SK-N-SH (cell line): ENCODE data around the gene MYO16. TPM values are rescaled to one million over a fixed set of nuclear protein-coding genes. Genes with fewer than 3 reads are reported as not detected.

ENCODE experiments used
- CTCF ChIA-PET: fragments of 300-600, 350-600 bp; formaldehyde crosslinking; extraction: SDS; loops from one replicate; lab custom pipeline; 2021; lab: Yijun Ruan, JAX
- POLR2A ChIA-PET: fragments of 350-600 bp; sonication (Branson Sonifier 250); formaldehyde crosslinking; extraction: SDS; loops from one replicate; lab custom pipeline; 2020; ENCODE audit warnings: antibody characterized with exemption, inconsistent platforms; lab: Yijun Ruan, JAX
- DNase-seq: peaks from one replicate; pipeline ENCODE4 v3.0.0; 2012
- H2AFZ ChIP-seq: fragments of 200-600 bp; sonication (generic); 2 replicates; pipeline ENCODE4 v1.8.1; 2016; ENCODE audit warnings: antibody characterized with exemption, mild to moderate bottlenecking, low read depth
- H3F3A ChIP-seq: fragments of 200-600 bp; sonication (generic); replicated peaks from 2 replicates; pipeline ENCODE3; 2016; ENCODE audit warnings: antibody characterized with exemption, mild to moderate bottlenecking; ENCODE audit not compliant: insufficient read depth
- H3K27ac ChIP-seq, 2 experiments: fragments of 200-500 bp in 1 of 2; fragments of 200-600 bp in 1 of 2; sonication (Bioruptor generic) in 1 of 2; sonication (generic), shearing (Covaris generic) in 1 of 2; 2 replicates each; pipeline versions ENCODE4 v1.5.1 to v1.6.1; 2014 to 2016; ENCODE audit warnings: low read depth in 2 of 2, inconsistent platforms in 1 of 2, low read length in 1 of 2, mild to moderate bottlenecking in 1 of 2, mixed read lengths in 1 of 2
- H3K27me3 ChIP-seq: fragments of 200-600 bp; sonication (generic), shearing (Covaris generic); 2 replicates; pipeline ENCODE4 v1.6.1; 2016; ENCODE audit warnings: mixed run types; ENCODE audit not compliant: insufficient read depth
- H3K36me3 ChIP-seq, 2 experiments: fragments of 200-500 bp in 1 of 2; fragments of 200-600 bp in 1 of 2; sonication (Bioruptor generic) in 1 of 2; sonication (generic) in 1 of 2; replicated peaks in 1 of 2; 2 replicates each; pipeline versions ENCODE3 to v1.5.1; 2014 to 2016; ENCODE audit warnings: low read length in 1 of 2, mild to moderate bottlenecking in 1 of 2; ENCODE audit not compliant: insufficient read depth in 2 of 2, control insufficient read depth in 1 of 2
- H3K4me1 ChIP-seq, 2 experiments: fragments of 200-500 bp in 1 of 2; fragments of 200-600 bp in 1 of 2; sonication (Bioruptor generic) in 1 of 2; sonication (generic), shearing (Covaris generic) in 1 of 2; 2 replicates each; pipeline versions ENCODE4 v1.5.1 to v1.6.1; 2014 to 2016; ENCODE audit warnings: low read depth in 1 of 2, low read length in 1 of 2, mixed run types in 1 of 2; ENCODE audit not compliant: insufficient read depth in 2 of 2, control insufficient read depth in 1 of 2
- H3K4me2 ChIP-seq: fragments of 200-600 bp; sonication (generic), shearing (Covaris generic); 2 replicates; pipeline ENCODE4 v1.6.1; 2017; ENCODE audit warnings: mixed run types
- H3K4me3 ChIP-seq, 2 experiments: fragments of 200-500 bp in 1 of 2; fragments of 200-600 bp in 1 of 2; sonication (Bioruptor generic) in 1 of 2; sonication (generic), shearing (Covaris generic) in 1 of 2; 2 replicates each; pipeline versions ENCODE4 v1.5.1 to v1.8.1; 2014 to 2016; ENCODE audit warnings: low read depth in 2 of 2, inconsistent platforms in 1 of 2, low read length in 1 of 2, mild to moderate bottlenecking in 1 of 2, mixed read lengths in 1 of 2, moderate library complexity in 1 of 2
- H3K79me2 ChIP-seq: fragments of 200-600 bp; sonication (generic); 2 replicates; pipeline ENCODE4 v1.8.1; 2017; ENCODE audit warnings: mild to moderate bottlenecking; ENCODE audit not compliant: insufficient read depth
- H3K9ac ChIP-seq: fragments of 200-600 bp; sonication (generic); 2 replicates; pipeline ENCODE4 v1.6.1; 2017; ENCODE audit warnings: mixed run types
- H3K9me2 ChIP-seq: fragments of 200-600 bp; sonication (generic); 2 replicates; pipeline ENCODE4 v1.6.1; 2017; ENCODE audit warnings: mixed run types
- H3K9me3 ChIP-seq: fragments of 200-600 bp; sonication (generic); 2 replicates; pipeline ENCODE4 v1.6.1; 2017; ENCODE audit warnings: mixed run types, mild to moderate bottlenecking, moderate library complexity
- H4K20me1 ChIP-seq: fragments of 200-600 bp; sonication (generic); 2 replicates; pipeline ENCODE4 v1.6.1; 2017; ENCODE audit warnings: mild to moderate bottlenecking, mixed run types; ENCODE audit not compliant: insufficient read depth
- CHD2 ChIP-seq: fragments of 150-350 bp; IDR thresholded peaks from 2 replicates; pipeline ENCODE4 v1.6.1; 2018; ENCODE audit warnings: low read length; ENCODE audit not compliant: partially characterized antibody
- ELF1 ChIP-seq: IDR thresholded peaks from 2 replicates; pipeline ENCODE4 v1.4.0; 2012
- EP300 ChIP-seq, 2 experiments: IDR thresholded peaks; 2 replicates each; pipeline versions ENCODE4 v1.4.0 to v1.6.1; 2012; ENCODE audit warnings: borderline replicate concordance in 1 of 2, low read depth in 1 of 2, low read length in 1 of 2
- EZH2phosphoT487 ChIP-seq: fragments of 200-600 bp; sonication (generic); IDR thresholded peaks from 2 replicates; pipeline ENCODE4 v1.6.1; 2017; ENCODE audit warnings: low read depth, mixed run types, mild to moderate bottlenecking, antibody characterized with exemption, moderate library complexity, borderline replicate concordance
- FOSL2 ChIP-seq: IDR thresholded peaks from 2 replicates; pipeline ENCODE4 v1.4.0; 2012; ENCODE audit warnings: low read depth, mild to moderate bottlenecking, moderate library complexity, borderline replicate concordance
- FOXJ3 ChIP-seq: sonication (generic); formaldehyde crosslinking; IDR thresholded peaks from 2 replicates; pipeline ENCODE4 v1.5.1; 2020; ENCODE audit warnings: mild to moderate bottlenecking, missing genetic modification reagents
- FOXM1 ChIP-seq: IDR thresholded peaks from 2 replicates; pipeline ENCODE4 v1.4.0; 2012; ENCODE audit warnings: low read depth, mild to moderate bottlenecking
- GABPA ChIP-seq: IDR thresholded peaks from 2 replicates; pipeline ENCODE4 v1.4.0; 2012; ENCODE audit warnings: low read depth, mild to moderate bottlenecking
- GATA2 ChIP-seq: sonication (generic); formaldehyde crosslinking; IDR thresholded peaks from 2 replicates; pipeline ENCODE4 v1.5.0; 2020; ENCODE audit warnings: mild to moderate bottlenecking, missing genetic modification reagents
- JUND ChIP-seq: IDR thresholded peaks from 2 replicates; pipeline ENCODE4 v1.4.0; 2012
- MXI1 ChIP-seq: IDR thresholded peaks from 2 replicates; pipeline ENCODE4 v1.6.1; 2012; ENCODE audit warnings: mild to moderate bottlenecking, low read depth, low read length, improper control_type of control experiment
- NRF1 ChIP-seq: IDR thresholded peaks from 2 replicates; pipeline ENCODE4 v1.6.1; 2012; ENCODE audit warnings: low read depth, mild to moderate bottlenecking, low read length
- POLR2AphosphoS5 ChIP-seq: IDR thresholded peaks from 2 replicates; pipeline ENCODE4 v1.6.1; 2012; ENCODE audit warnings: low read depth, low read length
- RXRA ChIP-seq: IDR thresholded peaks from 2 replicates; pipeline ENCODE4 v1.4.0; 2012; ENCODE audit warnings: low read depth, mild to moderate bottlenecking, borderline replicate concordance
- TAF1 ChIP-seq: IDR thresholded peaks from 2 replicates; pipeline ENCODE4 v1.6.1; 2012; ENCODE audit warnings: low read depth, mild to moderate bottlenecking, low read length, moderate library complexity, borderline replicate concordance
- TCF12 ChIP-seq: IDR thresholded peaks from 2 replicates; pipeline ENCODE4 v1.4.0; 2012
- TEAD4 ChIP-seq: IDR thresholded peaks from 2 replicates; pipeline ENCODE4 v1.4.0; 2012; ENCODE audit warnings: mild to moderate bottlenecking, borderline replicate concordance; ENCODE audit not compliant: insufficient read depth
- WGBS: methylation state at CpG from one replicate; pipeline ENCODE4 v1.1.6; 2017; ENCODE audit warnings: low lambda C conversion rate; 5-methylcytosine and 5-hydroxymethylcytosine counted together
- polyA plus RNA-seq, 3 experiments: library from polyadenylated mRNA; depleted of rRNA; stranded (reverse); fragments of >200 nt; gene quantifications; 2 replicates each; pipeline ENCODE4 v1.2.3, GENCODE V29; 2012
- TF ChIP-seq, protein P1 (sequence below): fragments of 150-350 bp; IDR thresholded peaks from 2 replicates; pipeline ENCODE4 v1.6.1; 2016; ENCODE audit warnings: mild to moderate bottlenecking, low read depth, low read length
- TF ChIP-seq, protein P2 (sequence below): IDR thresholded peaks from 2 replicates; pipeline ENCODE4 v1.4.0; 2012; ENCODE audit warnings: low read depth, borderline replicate concordance
- TF ChIP-seq, protein P3 (sequence below): IDR thresholded peaks from 2 replicates; pipeline ENCODE4; 2012
- TF ChIP-seq, protein P4 (sequence below): IDR thresholded peaks from 2 replicates; pipeline ENCODE4 v1.4.0; 2012; ENCODE audit warnings: low read depth, borderline replicate concordance
- TF ChIP-seq, protein P5 (sequence below): IDR thresholded peaks from 2 replicates; pipeline ENCODE4 v1.4.0; 2012; ENCODE audit warnings: low read depth

The MYO16 gene
- polyA plus RNA-seq, 1 of the 3 experiments (the other 2 are of a cell fraction), result 0.07 TPM

DNA sequence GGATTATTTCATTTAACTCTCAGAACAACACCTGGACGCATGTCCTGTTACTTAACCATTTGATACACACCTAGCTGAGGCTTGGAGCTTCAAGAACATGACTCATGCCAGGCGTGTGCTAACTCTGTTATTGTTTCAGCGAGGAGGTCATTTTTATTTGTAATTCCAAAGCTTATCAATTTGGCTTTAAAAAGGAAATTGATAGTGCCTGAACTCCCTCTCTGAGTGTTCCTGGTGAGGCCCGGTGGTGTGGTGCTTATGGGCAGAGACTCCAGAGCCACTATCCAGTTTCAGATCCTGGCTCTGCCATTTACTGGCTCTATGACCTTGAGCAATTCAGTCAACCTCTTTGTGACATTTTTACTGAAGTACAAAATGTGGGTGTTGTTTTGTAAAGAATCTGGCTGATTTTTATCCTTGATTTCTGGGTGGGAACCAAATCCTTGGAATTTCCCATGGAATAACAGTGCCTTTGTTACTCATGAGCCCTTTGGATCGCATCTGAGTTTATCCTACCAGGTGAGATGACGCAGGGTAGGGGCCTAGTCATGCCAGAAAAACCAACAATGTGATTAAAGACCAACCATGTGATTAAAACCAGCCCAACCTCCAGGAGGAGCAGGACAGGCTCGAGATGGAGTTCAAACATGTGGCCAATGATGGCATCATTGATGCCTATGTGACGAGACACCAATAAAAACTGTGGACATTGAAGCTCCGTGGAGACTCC lies 198.8 kb downstream of the MYO16 start:
- no peaks in the 10 kb centered on the region for H3K36me3 ChIP-seq
- H3K9me3 ChIP-seq, result 0 out of 2 replicates have a peak, but pooled peaks cover 4% of the 10 kb centered on the region
- H3F3A ChIP-seq, result no peaks in the 10 kb centered on the region
- CTCF ChIA-PET, result interaction anchor here (1.2 kb wide), 1 partner anchor 67 kb away, joined by 4 read pairs; no protein-coding TSS in a partner anchor
- H3K9me2 ChIP-seq, result no peaks in the 10 kb centered on the region
- no peaks in the 10 kb centered on the region for H3K79me2 ChIP-seq
- H3K9ac ChIP-seq, result no peak overlapping the region
- POLR2A ChIA-PET, result no interaction called here
- DNase-seq, result no peak
- no peak overlapping the region for H3K4me3 ChIP-seq
- no peaks in the 10 kb centered on the region; a peak in 1 of 4 replicates for H3K4me1 ChIP-seq
- H3K4me2 ChIP-seq, result no peak overlapping the region
- no peak overlapping the region for H3K27ac ChIP-seq
- no peak overlapping the region for H2AFZ ChIP-seq
- 28% methylated on average over 9 of the region's 9 CpGs for WGBS
- H3K27me3 ChIP-seq, result no peaks in the 10 kb centered on the region
- no peaks in the 10 kb centered on the region for H4K20me1 ChIP-seq
- TF ChIP-seq FOXJ3 (CRISPR knock-in tag) (no peak), POLR2AphosphoS5 (no peak), TCF12 (no peak), EP300 (IDR thresholded peaks at IDR 0.05; ENCODE audit: borderline replicate concordance in 1 of 2, low read depth in 1 of 2, low read length in 1 of 2) (no peak), GATA2 (CRISPR knock-in tag) (no peak), TEAD4 (no peak), NRF1 (no peak)
- TF ChIP-seq, protein P1, sequence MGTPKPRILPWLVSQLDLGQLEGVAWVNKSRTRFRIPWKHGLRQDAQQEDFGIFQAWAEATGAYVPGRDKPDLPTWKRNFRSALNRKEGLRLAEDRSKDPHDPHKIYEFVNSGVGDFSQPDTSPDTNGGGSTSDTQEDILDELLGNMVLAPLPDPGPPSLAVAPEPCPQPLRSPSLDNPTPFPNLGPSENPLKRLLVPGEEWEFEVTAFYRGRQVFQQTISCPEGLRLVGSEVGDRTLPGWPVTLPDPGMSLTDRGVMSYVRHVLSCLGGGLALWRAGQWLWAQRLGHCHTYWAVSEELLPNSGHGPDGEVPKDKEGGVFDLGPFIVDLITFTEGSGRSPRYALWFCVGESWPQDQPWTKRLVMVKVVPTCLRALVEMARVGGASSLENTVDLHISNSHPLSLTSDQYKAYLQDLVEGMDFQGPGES, result no peak

DNA sequence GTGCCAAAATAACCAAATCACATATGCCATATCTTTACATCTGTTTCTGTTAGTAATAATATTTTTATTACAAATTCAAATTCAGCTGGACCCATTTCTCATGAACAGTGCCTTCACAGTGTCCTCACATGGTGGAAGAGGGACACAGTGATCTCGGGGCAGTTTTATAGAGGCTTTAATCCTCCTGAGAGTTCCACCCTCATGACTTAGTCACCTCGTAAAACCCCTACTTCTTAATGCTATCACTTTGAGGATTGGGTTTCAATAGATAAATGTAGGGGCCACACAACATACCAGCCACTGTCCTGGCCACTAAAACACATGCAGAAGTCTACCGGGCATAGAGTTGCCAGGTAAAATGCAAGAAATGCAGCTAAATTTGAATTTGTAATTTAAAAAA lies 201.5 kb downstream of the MYO16 start:
- DNase-seq, result no peak
- H3K9ac ChIP-seq, result no peak overlapping the region
- H3K9me2 ChIP-seq, result no peaks in the 10 kb centered on the region
- POLR2A ChIA-PET, result no interaction called here
- H3K4me3 ChIP-seq, result no peak overlapping the region
- no peak overlapping the region for H3K27ac ChIP-seq
- no peaks in the 10 kb centered on the region for H3K36me3 ChIP-seq
- H4K20me1 ChIP-seq, result no peaks in the 10 kb centered on the region
- 40% methylated on average over 3 of the region's 3 CpGs for WGBS
- H2AFZ ChIP-seq, result no peak overlapping the region
- H3K27me3 ChIP-seq, result no peaks in the 10 kb centered on the region
- CTCF ChIA-PET, result interaction anchor here (1.2 kb wide), 1 partner anchor 143 kb away, joined by 3 read pairs; no protein-coding TSS in a partner anchor
- H3K9me3 ChIP-seq, result 0 out of 2 replicates have a peak, but pooled peaks cover 4% of the 10 kb centered on the region
- H3K4me1 ChIP-seq, result no peaks in the 10 kb centered on the region; a peak in 2 of 4 replicates
- no peak for TF ChIP-seq FOXM1
- no peak for TF ChIP-seq CHD2
- TF ChIP-seq, protein P2, sequence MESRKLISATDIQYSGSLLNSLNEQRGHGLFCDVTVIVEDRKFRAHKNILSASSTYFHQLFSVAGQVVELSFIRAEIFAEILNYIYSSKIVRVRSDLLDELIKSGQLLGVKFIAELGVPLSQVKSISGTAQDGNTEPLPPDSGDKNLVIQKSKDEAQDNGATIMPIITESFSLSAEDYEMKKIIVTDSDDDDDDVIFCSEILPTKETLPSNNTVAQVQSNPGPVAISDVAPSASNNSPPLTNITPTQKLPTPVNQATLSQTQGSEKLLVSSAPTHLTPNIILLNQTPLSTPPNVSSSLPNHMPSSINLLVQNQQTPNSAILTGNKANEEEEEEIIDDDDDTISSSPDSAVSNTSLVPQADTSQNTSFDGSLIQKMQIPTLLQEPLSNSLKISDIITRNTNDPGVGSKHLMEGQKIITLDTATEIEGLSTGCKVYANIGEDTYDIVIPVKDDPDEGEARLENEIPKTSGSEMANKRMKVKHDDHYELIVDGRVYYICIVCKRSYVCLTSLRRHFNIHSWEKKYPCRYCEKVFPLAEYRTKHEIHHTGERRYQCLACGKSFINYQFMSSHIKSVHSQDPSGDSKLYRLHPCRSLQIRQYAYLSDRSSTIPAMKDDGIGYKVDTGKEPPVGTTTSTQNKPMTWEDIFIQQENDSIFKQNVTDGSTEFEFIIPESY, result no peak
- no peak for TF ChIP-seq GABPA
- TF ChIP-seq TCF12, result no peak
- no peak for TF ChIP-seq ELF1
- TF ChIP-seq MXI1, result no peak
- no peak for TF ChIP-seq JUND
- TF ChIP-seq, protein P3, sequence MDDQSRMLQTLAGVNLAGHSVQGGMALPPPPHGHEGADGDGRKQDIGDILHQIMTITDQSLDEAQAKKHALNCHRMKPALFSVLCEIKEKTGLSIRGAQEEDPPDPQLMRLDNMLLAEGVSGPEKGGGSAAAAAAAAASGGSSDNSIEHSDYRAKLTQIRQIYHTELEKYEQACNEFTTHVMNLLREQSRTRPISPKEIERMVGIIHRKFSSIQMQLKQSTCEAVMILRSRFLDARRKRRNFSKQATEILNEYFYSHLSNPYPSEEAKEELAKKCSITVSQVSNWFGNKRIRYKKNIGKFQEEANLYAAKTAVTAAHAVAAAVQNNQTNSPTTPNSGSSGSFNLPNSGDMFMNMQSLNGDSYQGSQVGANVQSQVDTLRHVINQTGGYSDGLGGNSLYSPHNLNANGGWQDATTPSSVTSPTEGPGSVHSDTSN, result no peak
- TF ChIP-seq TAF1, result no peak
- TF ChIP-seq, protein P4, sequence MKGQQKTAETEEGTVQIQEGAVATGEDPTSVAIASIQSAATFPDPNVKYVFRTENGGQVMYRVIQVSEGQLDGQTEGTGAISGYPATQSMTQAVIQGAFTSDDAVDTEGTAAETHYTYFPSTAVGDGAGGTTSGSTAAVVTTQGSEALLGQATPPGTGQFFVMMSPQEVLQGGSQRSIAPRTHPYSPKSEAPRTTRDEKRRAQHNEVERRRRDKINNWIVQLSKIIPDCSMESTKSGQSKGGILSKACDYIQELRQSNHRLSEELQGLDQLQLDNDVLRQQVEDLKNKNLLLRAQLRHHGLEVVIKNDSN, result no peak
- no peak for TF ChIP-seq FOSL2
- TF ChIP-seq RXRA, result no peak
- TF ChIP-seq, protein P5, sequence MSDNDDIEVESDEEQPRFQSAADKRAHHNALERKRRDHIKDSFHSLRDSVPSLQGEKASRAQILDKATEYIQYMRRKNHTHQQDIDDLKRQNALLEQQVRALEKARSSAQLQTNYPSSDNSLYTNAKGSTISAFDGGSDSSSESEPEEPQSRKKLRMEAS, result no peak
- no peak for TF ChIP-seq FOXJ3 (CRISPR knock-in tag)
- no peak for TF ChIP-seq EZH2phosphoT487
- TF ChIP-seq, all 33 proteins: peak for 0
- Histone ChIP-seq H3K79me2 (no peaks in the 10 kb centered on the region), H3F3A (no peaks in the 10 kb centered on the region), H3K4me2 (no peak overlapping the region)
